ENCODE results near the gene BCAS3.

DNA sequence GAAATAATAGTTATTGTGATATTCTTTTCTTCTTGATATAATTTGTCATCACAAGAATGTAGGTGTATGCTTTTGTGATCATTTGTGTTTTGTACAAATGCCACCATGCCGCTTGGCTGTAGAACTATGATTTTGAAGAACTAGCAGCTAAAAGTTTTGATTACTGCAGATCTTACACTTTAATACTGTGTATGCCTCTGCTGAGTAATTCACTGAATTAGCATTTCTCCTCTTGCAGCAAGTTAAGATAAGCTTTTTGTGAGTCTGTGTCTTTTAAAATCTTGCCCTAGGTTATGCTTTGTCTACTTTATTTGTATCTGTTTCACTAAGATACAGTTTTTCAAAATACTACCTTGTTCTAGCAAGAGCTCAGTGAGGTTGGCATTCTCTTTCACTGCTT, 395.5 kb downstream of the BCAS3 start:
- TF ChIP-seq, protein P1, sequence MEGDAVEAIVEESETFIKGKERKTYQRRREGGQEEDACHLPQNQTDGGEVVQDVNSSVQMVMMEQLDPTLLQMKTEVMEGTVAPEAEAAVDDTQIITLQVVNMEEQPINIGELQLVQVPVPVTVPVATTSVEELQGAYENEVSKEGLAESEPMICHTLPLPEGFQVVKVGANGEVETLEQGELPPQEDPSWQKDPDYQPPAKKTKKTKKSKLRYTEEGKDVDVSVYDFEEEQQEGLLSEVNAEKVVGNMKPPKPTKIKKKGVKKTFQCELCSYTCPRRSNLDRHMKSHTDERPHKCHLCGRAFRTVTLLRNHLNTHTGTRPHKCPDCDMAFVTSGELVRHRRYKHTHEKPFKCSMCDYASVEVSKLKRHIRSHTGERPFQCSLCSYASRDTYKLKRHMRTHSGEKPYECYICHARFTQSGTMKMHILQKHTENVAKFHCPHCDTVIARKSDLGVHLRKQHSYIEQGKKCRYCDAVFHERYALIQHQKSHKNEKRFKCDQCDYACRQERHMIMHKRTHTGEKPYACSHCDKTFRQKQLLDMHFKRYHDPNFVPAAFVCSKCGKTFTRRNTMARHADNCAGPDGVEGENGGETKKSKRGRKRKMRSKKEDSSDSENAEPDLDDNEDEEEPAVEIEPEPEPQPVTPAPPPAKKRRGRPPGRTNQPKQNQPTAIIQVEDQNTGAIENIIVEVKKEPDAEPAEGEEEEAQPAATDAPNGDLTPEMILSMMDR (IDR thresholded peaks at IDR 0.05; ENCODE audit: poor library complexity, severe bottlenecking) = no peak
- TF ChIP-seq EP300 (conservative IDR thresholded peaks at IDR 0.05; ENCODE audit: poor library complexity, severe bottlenecking) = no peak
- TF ChIP-seq EZH2 (IDR thresholded peaks at IDR 0.05; ENCODE audit: borderline replicate concordance, insufficient read depth, low read length, poor library complexity, severe bottlenecking) = no peak
- TF ChIP-seq, protein P2, sequence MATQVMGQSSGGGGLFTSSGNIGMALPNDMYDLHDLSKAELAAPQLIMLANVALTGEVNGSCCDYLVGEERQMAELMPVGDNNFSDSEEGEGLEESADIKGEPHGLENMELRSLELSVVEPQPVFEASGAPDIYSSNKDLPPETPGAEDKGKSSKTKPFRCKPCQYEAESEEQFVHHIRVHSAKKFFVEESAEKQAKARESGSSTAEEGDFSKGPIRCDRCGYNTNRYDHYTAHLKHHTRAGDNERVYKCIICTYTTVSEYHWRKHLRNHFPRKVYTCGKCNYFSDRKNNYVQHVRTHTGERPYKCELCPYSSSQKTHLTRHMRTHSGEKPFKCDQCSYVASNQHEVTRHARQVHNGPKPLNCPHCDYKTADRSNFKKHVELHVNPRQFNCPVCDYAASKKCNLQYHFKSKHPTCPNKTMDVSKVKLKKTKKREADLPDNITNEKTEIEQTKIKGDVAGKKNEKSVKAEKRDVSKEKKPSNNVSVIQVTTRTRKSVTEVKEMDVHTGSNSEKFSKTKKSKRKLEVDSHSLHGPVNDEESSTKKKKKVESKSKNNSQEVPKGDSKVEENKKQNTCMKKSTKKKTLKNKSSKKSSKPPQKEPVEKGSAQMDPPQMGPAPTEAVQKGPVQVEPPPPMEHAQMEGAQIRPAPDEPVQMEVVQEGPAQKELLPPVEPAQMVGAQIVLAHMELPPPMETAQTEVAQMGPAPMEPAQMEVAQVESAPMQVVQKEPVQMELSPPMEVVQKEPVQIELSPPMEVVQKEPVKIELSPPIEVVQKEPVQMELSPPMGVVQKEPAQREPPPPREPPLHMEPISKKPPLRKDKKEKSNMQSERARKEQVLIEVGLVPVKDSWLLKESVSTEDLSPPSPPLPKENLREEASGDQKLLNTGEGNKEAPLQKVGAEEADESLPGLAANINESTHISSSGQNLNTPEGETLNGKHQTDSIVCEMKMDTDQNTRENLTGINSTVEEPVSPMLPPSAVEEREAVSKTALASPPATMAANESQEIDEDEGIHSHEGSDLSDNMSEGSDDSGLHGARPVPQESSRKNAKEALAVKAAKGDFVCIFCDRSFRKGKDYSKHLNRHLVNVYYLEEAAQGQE (IDR thresholded peaks at IDR 0.05; ENCODE audit: borderline replicate concordance) = no peak
- TF ChIP-seq TAF1 (IDR thresholded peaks at IDR 0.05; ENCODE audit: low read depth) = no peak
- TF ChIP-seq RAD21 (conservative IDR thresholded peaks at IDR 0.05) = no peak
